Pancreas (tissue), 10 donors: ENCODE data around the gene RXFP4. TPM values are rescaled to one million over a fixed set of nuclear protein-coding genes. Genes with fewer than 3 reads are reported as not detected.
A peak's percentile ranks its signal among the peaks of the same experiment; 100 is the strongest.

Experiments used
- ATAC-seq, 4 donors: fragments of 200-7000 bp; cut with Tn5 transposase; one replicate each; pipeline versions ENCODE4 v1.8.0 to v1.9.1; 2020; ENCODE audit warnings: mild to moderate bottlenecking in 4 of 4, moderate library complexity in 4 of 4
- DNase-seq, 6 donors: peaks; one replicate each; pipeline ENCODE4 v3.0.0-alpha.2; 2020
- FAIRE-seq: peaks from 2 replicates; lab custom pipeline; 2012; peaks lifted over from hg19 to GRCh38; lab: Jason Lieb, UNC
- H3K27ac ChIP-seq, 4 donors: fragments of 200-600 bp; sonication (generic); 1 replicate in 3 of 4; 2 replicates in 1 of 4; pipeline versions ENCODE4 v1.5.0 to v1.8.0; 2020
- H3K27me3 ChIP-seq, 4 donors: fragments of 200-600 bp; one replicate each; pipeline ENCODE4 v1.8.0; 2021
- H3K36me3 ChIP-seq, 3 donors: fragments of 200-600 bp; sonication (generic) in 1 of 3; one replicate each; pipeline versions ENCODE4 v1.5.0 to v1.8.0; 2020 to 2021
- H3K4me1 ChIP-seq, 3 donors: fragments of 200-600 bp; one replicate each; pipeline ENCODE4 v1.8.0; 2021
- H3K4me3 ChIP-seq, 4 donors: fragments of 200-600 bp; sonication (generic) in 2 of 4; one replicate each; pipeline versions ENCODE4 v1.5.0 to v1.8.0; 2020 to 2021
- H3K9me3 ChIP-seq, 4 donors: fragments of 200-600 bp; one replicate each; pipeline ENCODE4 v1.8.0; 2021
- WGBS, 2 donors: extraction: QIAGEN DNeasy Blood & Tissue Kit; methylation state at CpG; one replicate each; pipeline ENCODE4 v1.1.7; 2013; 5-methylcytosine and 5-hydroxymethylcytosine counted together
- intact Hi-C, 3 donors: fragments of 100-400 bp; cut with DNase I; formaldehyde crosslinking; loops; one replicate each; pipeline versions ENCODE4 v1.11.1 to v1.14.2; 2022
- polyA plus RNA-seq, 2 donors: library from polyadenylated mRNA; stranded (reverse); fragments of 200-250 nt; gene quantifications; one replicate each; pipeline ENCODE4 v1.2.3, GENCODE V29; 2013
- total RNA-seq, 6 donors: library from RNA; stranded (reverse); fragmentation: NEBNext Ultra II Directional in 4 of 6; extraction: Animal tissue kit (Norgen Biotek cat#: 25700) in 4 of 6; gene quantifications; one replicate each; pipeline versions ENCODE4 v1.2.1 to v1.2.4, GENCODE V29; 2021 to 2023
- TF ChIP-seq, protein P1 (sequence below), 4 donors: fragments of 200-600 bp; sonication (generic) in 3 of 4; IDR thresholded peaks; one replicate each; pipeline versions ENCODE4 v1.5.0 to v1.8.0; 2021; ENCODE audit warnings: antibody characterized with exemption in 4 of 4
- donor health status: healthy with polysubstance abuse.
- donor health status: DM: no; HTN: no; CAD: no; lungs with moderate emphysema.
- donor health status: DM: no; HTN: no; CAD: no.
- donor health status: control.
- donor health status: control.
- donor health status: Bipolar disorder and iron deficiency.
- donor health status: DM: yes; HTN: yes; CAD: no.
- donor health status: DM: no; HTN: no; CAD: no.
- donor health status: DM: no; HTN: no; CAD: no.
- donor health status: DM: yes; HTN: yes; CAD: no.

The RXFP4 gene
- total and polyA plus RNA-seq, 8 donors: 0.12 to 0.19 TPM; not detected in 6

DNA sequence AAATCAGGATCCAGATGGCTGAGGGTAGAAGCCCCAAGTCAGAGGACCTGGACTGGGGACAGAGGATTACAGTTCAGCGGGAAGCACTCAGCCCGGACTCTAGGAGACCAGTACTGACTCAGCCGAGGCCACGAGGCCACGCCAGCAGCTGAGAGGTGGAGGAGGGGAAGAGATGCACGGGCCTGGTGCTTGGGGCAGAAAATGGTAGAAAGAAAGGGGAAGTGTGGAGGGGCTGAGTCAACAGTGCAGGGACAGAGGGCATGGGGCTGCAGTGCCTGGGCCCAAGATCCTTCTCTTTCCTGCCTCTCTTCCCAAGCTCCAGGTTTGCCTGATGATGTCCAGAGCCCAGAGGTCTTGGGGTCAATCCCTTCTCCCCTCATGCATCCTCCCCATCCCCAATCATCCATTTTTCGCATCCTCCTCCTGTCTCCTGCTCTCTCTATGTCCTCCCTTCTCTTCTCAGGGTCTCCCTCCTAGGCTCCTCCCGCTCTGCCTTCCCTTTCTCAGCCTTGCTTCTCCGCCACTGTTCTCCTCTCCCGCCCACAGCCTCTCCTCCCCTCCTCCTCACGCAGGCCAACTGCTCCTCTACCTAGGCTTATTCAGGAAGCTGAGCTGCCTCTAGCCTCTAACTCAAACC is 29.2 kb downstream of the RXFP4 start:
- DNase-seq (peak in 1 of 6 donors; percentile 65), FAIRE-seq (no peak), ATAC-seq (peak in 3 of 4 donors; percentile 49 to 81 (median 76))
- Histone ChIP-seq H3K36me3 (peaks cover 0 to 5% (median 0%) of the 10 kb centered on the region in 3 donors), H3K4me3 (no peak overlapping the region), H3K9me3 (no peaks in the 10 kb centered on the region), H3K27me3 (no peaks in the 10 kb centered on the region), H3K27ac (peak overlapping the region in 1 of 4 donors; percentile 1), H3K4me1 (peaks cover 0 to 5% (median 0%) of the 10 kb centered on the region in 3 donors)
- WGBS, 2 donors: 71 to 72% methylated on average over 11 of the region's 11 CpGs
- intact Hi-C loops: no loop called here
- TF ChIP-seq, protein P1, sequence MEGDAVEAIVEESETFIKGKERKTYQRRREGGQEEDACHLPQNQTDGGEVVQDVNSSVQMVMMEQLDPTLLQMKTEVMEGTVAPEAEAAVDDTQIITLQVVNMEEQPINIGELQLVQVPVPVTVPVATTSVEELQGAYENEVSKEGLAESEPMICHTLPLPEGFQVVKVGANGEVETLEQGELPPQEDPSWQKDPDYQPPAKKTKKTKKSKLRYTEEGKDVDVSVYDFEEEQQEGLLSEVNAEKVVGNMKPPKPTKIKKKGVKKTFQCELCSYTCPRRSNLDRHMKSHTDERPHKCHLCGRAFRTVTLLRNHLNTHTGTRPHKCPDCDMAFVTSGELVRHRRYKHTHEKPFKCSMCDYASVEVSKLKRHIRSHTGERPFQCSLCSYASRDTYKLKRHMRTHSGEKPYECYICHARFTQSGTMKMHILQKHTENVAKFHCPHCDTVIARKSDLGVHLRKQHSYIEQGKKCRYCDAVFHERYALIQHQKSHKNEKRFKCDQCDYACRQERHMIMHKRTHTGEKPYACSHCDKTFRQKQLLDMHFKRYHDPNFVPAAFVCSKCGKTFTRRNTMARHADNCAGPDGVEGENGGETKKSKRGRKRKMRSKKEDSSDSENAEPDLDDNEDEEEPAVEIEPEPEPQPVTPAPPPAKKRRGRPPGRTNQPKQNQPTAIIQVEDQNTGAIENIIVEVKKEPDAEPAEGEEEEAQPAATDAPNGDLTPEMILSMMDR (IDR thresholded peaks at IDR 0.05): no peak

DNA sequence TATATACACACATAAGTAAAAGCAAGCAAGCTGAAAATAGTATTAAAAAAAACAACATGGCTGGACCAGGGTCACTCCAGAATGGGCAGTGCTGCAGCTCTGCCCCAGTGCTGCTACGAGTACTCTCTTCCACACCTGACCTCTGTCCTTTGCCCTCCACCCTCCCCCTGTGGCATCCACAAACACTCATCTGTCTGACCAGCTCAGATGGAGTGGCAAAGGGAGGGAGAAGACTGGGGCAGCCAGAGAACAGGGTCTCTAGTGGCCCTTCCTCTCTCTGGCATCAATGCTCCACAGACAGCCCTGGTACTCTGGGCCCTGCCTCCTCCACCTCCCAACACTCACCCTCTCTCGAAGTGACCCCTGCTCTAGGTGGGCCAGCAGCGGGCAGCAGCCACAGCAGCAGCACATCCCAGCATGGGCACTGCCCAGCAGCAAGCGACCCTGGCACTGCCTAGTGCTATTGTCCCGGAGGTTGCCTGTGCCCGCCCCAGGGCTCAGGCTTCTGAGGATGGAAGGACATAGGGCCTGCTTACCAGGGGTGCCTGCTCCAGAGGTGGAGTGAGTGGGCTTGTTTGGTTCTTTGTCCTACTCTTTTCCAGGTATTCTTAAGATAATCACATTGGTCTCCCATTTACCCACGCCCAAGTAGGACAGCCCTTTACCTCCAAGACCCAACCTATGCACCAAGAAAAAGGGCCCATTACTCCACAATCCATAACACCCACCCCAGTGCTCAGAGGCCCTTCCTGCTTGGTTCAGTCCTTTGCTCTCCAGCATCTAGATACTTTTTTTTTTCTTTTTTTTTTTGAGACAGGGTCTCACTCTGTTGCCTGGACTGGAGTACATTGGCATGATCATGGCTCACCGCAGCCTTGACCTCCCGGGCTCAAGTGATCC is 30.7 kb downstream of the RXFP4 start:
- no peak for ATAC-seq

DNA sequence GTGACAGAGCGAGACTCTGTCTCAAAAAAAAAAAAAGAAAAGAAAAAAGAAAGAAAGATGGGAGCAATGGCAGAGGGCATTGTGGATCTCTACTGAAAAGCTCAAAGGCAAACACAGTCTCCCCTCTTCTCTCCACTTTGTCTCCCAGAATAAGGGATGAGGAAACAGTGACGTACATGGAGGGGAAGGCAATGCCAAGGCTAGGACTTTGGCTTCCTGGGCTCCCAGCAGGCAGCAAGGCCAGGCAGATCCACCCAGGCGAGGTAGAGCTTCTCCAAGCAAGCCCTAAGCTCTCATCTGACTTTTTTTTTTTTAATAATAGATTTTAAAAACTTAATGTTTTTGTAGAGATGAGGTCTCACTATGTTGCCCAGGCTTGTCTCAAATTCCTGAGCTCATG is 32.3 kb downstream of the RXFP4 start:
- DNase-seq (no peak), ATAC-seq (no peak), FAIRE-seq (no peak)
- no peaks in the 10 kb centered on the region for H3K36me3 ChIP-seq
- H3K4me3 ChIP-seq: no peak overlapping the region
- 84 to 86% methylated on average over 3 of the region's 3 CpGs for WGBS, 2 donors
- H3K4me1 ChIP-seq: peaks cover 0 to 5% (median 0%) of the 10 kb centered on the region in 3 donors
- intact Hi-C loops: no loop called here
- TF ChIP-seq, protein P1 (IDR thresholded peaks at IDR 0.05): no peak
- H3K27me3 ChIP-seq: no peaks in the 10 kb centered on the region
- H3K9me3 ChIP-seq: no peaks in the 10 kb centered on the region
- peak overlapping the region in 1 of 4 donors; percentile 85 for H3K27ac ChIP-seq

More for the DNA sequence above, 30.7 kb downstream of the RXFP4 start:
- H3K4me1 ChIP-seq: peaks cover 0 to 5% (median 0%) of the 10 kb centered on the region in 3 donors
- H3K27ac ChIP-seq: no peak overlapping the region
- no peaks in the 10 kb centered on the region for H3K9me3 ChIP-seq
- WGBS, 2 donors: 88 to 90% methylated on average over 9 of the region's 9 CpGs
- no peak for DNase-seq
- FAIRE-seq: no peak
- no peaks in the 10 kb centered on the region for H3K27me3 ChIP-seq
- intact Hi-C loops: no loop called here
- H3K36me3 ChIP-seq: no peaks in the 10 kb centered on the region
- H3K4me3 ChIP-seq: no peak overlapping the region
- TF ChIP-seq, protein P1 (IDR thresholded peaks at IDR 0.05): no peak

DNA sequence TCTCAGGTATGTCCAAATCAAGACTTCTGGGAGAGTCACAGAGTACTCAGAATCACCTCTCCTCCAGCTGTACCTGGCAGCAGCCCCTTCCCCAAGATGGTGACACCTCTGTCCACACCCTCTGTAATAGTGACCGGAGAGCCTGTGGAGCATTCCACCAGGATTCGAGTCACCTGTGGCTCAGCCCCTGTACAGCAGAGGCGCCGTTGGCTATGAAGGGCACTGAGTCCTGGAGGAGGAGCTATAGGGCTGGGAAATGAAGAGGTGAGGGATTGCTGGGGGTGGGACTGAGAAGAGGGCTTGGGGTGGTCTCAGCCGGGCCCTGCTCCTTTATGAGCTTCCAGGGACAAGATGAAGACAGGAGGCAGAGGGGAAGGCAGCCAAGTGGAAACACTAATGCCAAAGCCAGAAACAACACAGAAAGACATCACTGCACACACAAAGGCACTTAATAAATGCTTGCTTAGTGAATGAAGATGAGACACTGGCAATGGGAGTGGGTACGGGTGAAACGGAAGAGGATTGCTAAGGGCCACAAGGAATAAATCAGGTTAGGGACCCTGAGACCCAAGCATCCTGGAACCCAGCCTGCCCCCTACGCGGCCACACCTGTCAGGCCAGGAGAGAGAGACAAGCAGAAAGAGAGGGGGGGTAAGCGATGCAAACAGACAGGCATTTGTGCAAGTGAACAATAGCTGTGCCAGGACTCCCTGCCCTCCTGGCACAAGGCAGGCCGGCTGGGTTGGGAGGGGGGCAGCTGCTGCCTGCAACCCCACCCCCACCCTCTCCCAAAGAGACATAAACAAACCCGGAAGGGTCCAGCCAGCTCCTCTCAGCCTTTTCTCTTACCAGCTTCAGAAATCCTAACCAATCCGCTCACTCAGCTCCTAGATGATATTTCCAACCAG is 33.0 kb downstream of the RXFP4 start:
- DNase-seq: no peak
- 52 to 56% methylated on average over 13 of the region's 13 CpGs for WGBS, 2 donors
- no peak for FAIRE-seq
- TF ChIP-seq, protein P1 (IDR thresholded peaks at IDR 0.05): no peak
- no peaks in the 10 kb centered on the region for H3K36me3 ChIP-seq
- H3K4me3 ChIP-seq: peak overlapping the region in 1 of 4 donors; percentile 83
- no peaks in the 10 kb centered on the region for H3K27me3 ChIP-seq
- ATAC-seq: peak in 1 of 4 donors; percentile 2
- H3K4me1 ChIP-seq: peaks cover 0 to 5% (median 0%) of the 10 kb centered on the region in 3 donors
- intact Hi-C loops: no loop called here
- peak overlapping the region in 2 of 4 donors; percentile 50 to 85 for H3K27ac ChIP-seq
- no peaks in the 10 kb centered on the region for H3K9me3 ChIP-seq
